ENCODE measurements around the gene TMEM248. TPM values are rescaled to one million over a fixed set of nuclear protein-coding genes. Genes with fewer than 3 reads are reported as not detected.

The TMEM248 gene
- total RNA-seq, 1 experiment from 2014 or later: 60.4 TPM

- TF ChIP-seq ZNF512 (CRISPR knock-in tag; IDR thresholded peaks at IDR 0.05; ENCODE audit: borderline replicate concordance): no peak
- TF ChIP-seq ZNF263 (CRISPR knock-in tag; IDR thresholded peaks at IDR 0.05; ENCODE audit: low read depth): no peak
- TF ChIP-seq ARID4B (CRISPR knock-in tag; IDR thresholded peaks at IDR 0.05; ENCODE audit: borderline replicate concordance): no peak
- TF ChIP-seq FOXJ3 (CRISPR knock-in tag; IDR thresholded peaks at IDR 0.05; ENCODE audit: borderline replicate concordance): no peak
- no peak for TF ChIP-seq ZMAT4 (CRISPR knock-in tag; IDR thresholded peaks at IDR 0.05)
- TF ChIP-seq SP1 (CRISPR knock-in tag; conservative IDR thresholded peaks at IDR 0.05): peak; percentile 66
- TF ChIP-seq ZNF532 (CRISPR knock-in tag; IDR thresholded peaks at IDR 0.05; ENCODE audit: borderline replicate concordance): no peak
- no peak for TF ChIP-seq AR (CRISPR knock-in tag; IDR thresholded peaks at IDR 0.05)
- peak; percentile 96 for TF ChIP-seq NR2C2 (CRISPR knock-in tag; IDR thresholded peaks at IDR 0.05)
- no peak for TF ChIP-seq ZNF416 (CRISPR knock-in tag; IDR thresholded peaks at IDR 0.05)
- TF ChIP-seq ZNF219 (CRISPR knock-in tag; IDR thresholded peaks at IDR 0.05; ENCODE audit: borderline replicate concordance): no peak
Measured at GRCh38 chr7:66920769-66921395, at the start of gene TMEM248 (continued).

- no peak for TF ChIP-seq JAZF1 (CRISPR knock-in tag; IDR thresholded peaks at IDR 0.05)
- no peak for TF ChIP-seq PREB (CRISPR knock-in tag; IDR thresholded peaks at IDR 0.05; ENCODE audit: borderline replicate concordance)
- TF ChIP-seq HMGA2 (CRISPR knock-in tag; IDR thresholded peaks at IDR 0.05): peak; percentile 99
- Mint-ChIP-seq H3K27ac (no peak overlapping the region), H3K4me1 (peaks cover 10% of the 10 kb centered on the region), H3K27me3 (ENCODE audit: low read depth) (no peaks in the 10 kb centered on the region), H3K9me3 (peaks cover 3% of the 10 kb centered on the region; the same call in 1 of the 2 replicates), H3K4me3 (no peak overlapping the region), H3K36me3 (peaks cover 9% of the 10 kb centered on the region)
- ChIA-PET POLR2A (no interaction called here), CTCF (interaction anchor here (0.7 to 0.9 kb wide), 2 partner anchors 26 to 121 kb away, joined by 3 to 4 read pairs; no protein-coding TSS in a partner anchor)
- no peak for ATAC-seq
- no peak for DNase-seq (ENCODE audit: low spot score)
Measured at GRCh38 chr7:66873476-66873875, 47.5 kb upstream of the TMEM248 start.
